HepG2 (cell line): ENCODE data around the gene GPER1. TPM values are rescaled to one million over a fixed set of nuclear protein-coding genes. Genes with fewer than 3 reads are reported as not detected.

ENCODE experiments used
- EED ChIP-seq: sonication (generic); formaldehyde crosslinking; IDR thresholded peaks from 2 replicates; pipeline ENCODE4 v1.5.0; 2020; ENCODE audit warnings: mild to moderate bottlenecking, missing genetic modification reagents
- IRF9 ChIP-seq: sonication (generic); formaldehyde crosslinking; IDR thresholded peaks from 2 replicates; pipeline ENCODE4 v1.8.0; 2022; ENCODE audit warnings: missing genetic modification reagents, mild to moderate bottlenecking, borderline replicate concordance
- LCORL ChIP-seq, 2 experiments: fragments of 450-650 bp in 1 of 2; sonication (generic) in 1 of 2; formaldehyde crosslinking in 1 of 2; IDR thresholded peaks; 2 replicates each; pipeline versions ENCODE4 v1.5.0 to v1.6.1; 2017 to 2020; ENCODE audit warnings: antibody characterized with exemption in 1 of 2, missing genetic modification reagents in 1 of 2
- NAIF1 ChIP-seq: sonication (generic); formaldehyde crosslinking; IDR thresholded peaks from 2 replicates; pipeline ENCODE4 v1.5.0; 2020; ENCODE audit warnings: mild to moderate bottlenecking, missing genetic modification reagents, borderline replicate concordance
- NR2F6 ChIP-seq, 2 experiments: IDR thresholded peaks; 2 replicates each; pipeline ENCODE4 v1.6.1; 2016; ENCODE audit warnings: antibody characterized with exemption in 1 of 2, mild to moderate bottlenecking in 1 of 2
- RBM39 ChIP-seq: fragments of 200-400 bp; formaldehyde crosslinking; IDR thresholded peaks from one replicate; pipeline ENCODE4 v1.6.1; 2018; ENCODE audit warnings: antibody characterized with exemption, mild to moderate bottlenecking, low read depth, low read length; ENCODE audit not compliant: poor library complexity, severe bottlenecking
- SATB2 ChIP-seq: sonication (generic); formaldehyde crosslinking; IDR thresholded peaks from 2 replicates; pipeline ENCODE4 v1.5.0; 2020; ENCODE audit warnings: missing genetic modification reagents
- THAP7 ChIP-seq: sonication (generic); formaldehyde crosslinking; IDR thresholded peaks from 2 replicates; pipeline ENCODE4 v1.8.1; 2023; ENCODE audit warnings: mild to moderate bottlenecking, missing genetic modification reagents
- THAP9 ChIP-seq: sonication (generic); formaldehyde crosslinking; IDR thresholded peaks from 2 replicates; pipeline ENCODE4; 2020; ENCODE audit warnings: missing genetic modification reagents, mild to moderate bottlenecking, borderline replicate concordance
- TRIM22 ChIP-seq: fragments of 450-650 bp; IDR thresholded peaks from 2 replicates; pipeline ENCODE4 v1.6.1; 2017
- ZNF362 ChIP-seq: sonication (generic); formaldehyde crosslinking; IDR thresholded peaks from 2 replicates; pipeline ENCODE4 v1.4.0; 2020; ENCODE audit warnings: missing genetic modification reagents, mild to moderate bottlenecking, borderline replicate concordance
- ZNF552 ChIP-seq: sonication (generic); formaldehyde crosslinking; IDR thresholded peaks from 2 replicates; pipeline ENCODE4 v1.9.0; 2022; ENCODE audit warnings: missing genetic modification reagents, mild to moderate bottlenecking, borderline replicate concordance
- ZNF577 ChIP-seq: sonication (generic); formaldehyde crosslinking; IDR thresholded peaks from 2 replicates; pipeline ENCODE4 v1.4.0; 2020; ENCODE audit warnings: mild to moderate bottlenecking, low read depth, missing genetic modification reagents, borderline replicate concordance
- ZNF770 ChIP-seq: sonication (generic); formaldehyde crosslinking; IDR thresholded peaks from 2 replicates; pipeline ENCODE4 v1.5.0; 2020; ENCODE audit warnings: mild to moderate bottlenecking, missing genetic modification reagents
- polyA plus RNA-seq, 8 experiments: library from polyadenylated mRNA; depleted of rRNA in 3 of 8; stranded (reverse) in 7 of 8; unstranded in 1 of 8; fragments of >200 nt; fragmentation: Illumina TruSeq in 4 of 8; extraction: Trizol in 4 of 8; gene quantifications; 2 replicates each; pipeline versions ENCODE4 v1.2.1 to v1.2.3, GENCODE V29; 2011 to 2016; ENCODE audit warnings: low read depth in 4 of 8, missing spikeins in 1 of 8, mixed read lengths in 1 of 8; ENCODE audit not compliant: insufficient read depth in 1 of 8
- total RNA-seq, 5 experiments: library from RNA; depleted of rRNA; stranded (reverse); fragments of >200 nt; fragmentation: Illumina TruSeq; extraction: Trizol; gene quantifications; 2 replicates each; pipeline ENCODE4 v1.2.3, GENCODE V29; 2016; ENCODE audit warnings: low read depth in 1 of 5

GPER1 gene
- total and polyA plus RNA-seq, 2 of the 13 experiments (the other 11 are each of a cell fraction or from before 2014, with no cell fraction given), result 12.7 to 19.7 TPM

- TF ChIP-seq EED (CRISPR knock-in tag), result peak; percentile 63; the same call in 1 of the 2 replicates
- no peak for TF ChIP-seq ZNF770 (CRISPR knock-in tag)
- TF ChIP-seq LCORL (IDR thresholded peaks at IDR 0.05), result no peak
- peak; percentile 57 for TF ChIP-seq LCORL (CRISPR knock-in tag; IDR thresholded peaks at IDR 0.05)
- TF ChIP-seq ZNF362 (CRISPR knock-in tag), result no peak
- TF ChIP-seq THAP9, result no peak
- no peak for TF ChIP-seq SATB2
- no peak; the same call in 1 of the 2 replicates for TF ChIP-seq ZNF552
- TF ChIP-seq NR2F6 (IDR thresholded peaks at IDR 0.05), result no peak
- no peak for TF ChIP-seq NR2F6 (CRISPR knock-in tag; IDR thresholded peaks at IDR 0.05)
- no peak for TF ChIP-seq IRF9
- TF ChIP-seq NAIF1 (CRISPR knock-in tag), result no peak
- TF ChIP-seq ZNF577 (CRISPR knock-in tag), result no peak
- no peak for TF ChIP-seq RBM39
- no peak for TF ChIP-seq THAP7 (CRISPR knock-in tag)
- no peak for TF ChIP-seq TRIM22
Observed at GRCh38 chr7:1044189-1045068, 43.5 kb upstream of the GPER1 start, which contains the start of gene GPR146 (continued).
